Measurements from ENCODE around the gene RFC4. TPM values are rescaled to one million over a fixed set of nuclear protein-coding genes. Genes with fewer than 3 reads are reported as not detected.

The RFC4 gene
- total and polyA plus RNA-seq, 2 of the 4 experiments (the other 2 are of a cell fraction), result 19.5 to 27.9 TPM

DNA sequence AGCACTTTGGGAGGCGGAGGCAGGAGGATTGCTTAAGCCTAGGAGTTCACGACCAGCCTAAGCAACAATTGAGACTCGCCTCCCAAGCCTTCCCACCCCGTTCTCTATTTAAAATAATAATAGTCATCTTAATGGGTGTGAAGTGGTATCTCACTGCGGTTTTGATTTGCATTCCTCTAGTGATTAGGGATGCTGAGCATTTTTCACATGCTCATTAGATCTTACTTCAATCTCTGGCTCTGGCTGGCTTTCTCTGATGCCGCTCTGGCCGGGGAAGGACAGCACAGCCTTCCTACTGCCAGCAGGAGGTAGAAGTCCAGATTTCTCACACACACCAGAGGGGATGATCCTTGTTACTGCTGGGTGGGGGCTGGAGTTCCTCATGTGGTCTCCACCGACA is 30.3 kb downstream of the RFC4 start:
- CTCF ChIA-PET, result no interaction called here
- peak overlapping the region; percentile 13 for H2AFZ ChIP-seq (replicated peaks; ENCODE audit: low read length, poor library complexity)
- no peak for DNase-seq
- dilution Hi-C loops (cut with HindIII; ENCODE audit: low sequenced_read_pairs, unreplicated experiment) (no loop called here), in situ Hi-C loops (cut with MboI; ENCODE audit: low sequenced_read_pairs) (no loop called here), intact Hi-C loops (cut with micrococcal nuclease) (no loop called here)
- no peak overlapping the region for H4K91ac ChIP-seq (ENCODE audit: insufficient read depth, low read depth, low read length)
- no peak overlapping the region for H2BK5ac ChIP-seq (ENCODE audit: low read depth, low read length, poor library complexity, severe bottlenecking)
- no peak overlapping the region for H3K4ac ChIP-seq (ENCODE audit: low read depth, low read length)
- no peak overlapping the region for H3K18ac ChIP-seq (ENCODE audit: low read depth, low read length)
- no peaks in the 10 kb centered on the region for H3K79me1 ChIP-seq (ENCODE audit: low read depth in 1 of 2, low read length in 2 of 2)
- BruUV-seq (replicated peaks), result no TSS peak
- no peak overlapping the region for H3K9ac ChIP-seq (ENCODE audit: low read depth, low read length)
- no peak overlapping the region for H3K14ac ChIP-seq (replicated peaks; ENCODE audit: low read depth, low read length)
- POLR2A ChIA-PET (ENCODE audit: unreplicated experiment), result no interaction called here
- no peaks in the 10 kb centered on the region for H4K20me1 ChIP-seq (ENCODE audit: insufficient read depth, low read length)
- no peak overlapping the region for H2BK20ac ChIP-seq (ENCODE audit: low read depth, low read length)
- TF ChIP-seq MAFK (IDR thresholded peaks at IDR 0.05; ENCODE audit: low read depth, low read length) (no peak), MAZ (IDR thresholded peaks at IDR 0.05; ENCODE audit: borderline replicate concordance, low read depth, low read length) (no peak), POLR2A (IDR thresholded peaks at IDR 0.05; ENCODE audit: low read depth, low read length) (no peak)
- no peak overlapping the region for H3K4me3 ChIP-seq (ENCODE audit: insufficient read depth, low read depth, low read length)
- H4K8ac ChIP-seq (ENCODE audit: low read depth in 2 of 2, low read length in 2 of 2), result no peak overlapping the region
- no peak overlapping the region for H2BK15ac ChIP-seq (ENCODE audit: low read depth, low read length)
- H3K36me3 ChIP-seq (ENCODE audit: control insufficient read depth, insufficient read depth, low read length), result no peaks in the 10 kb centered on the region
- H3K9me3 ChIP-seq (ENCODE audit: control insufficient read depth, insufficient read depth, low read length), result no peaks in the 10 kb centered on the region
- H3K9me1 ChIP-seq (ENCODE audit: insufficient read depth, low read length), result no peaks in the 10 kb centered on the region
- peaks cover 4% of the 10 kb centered on the region; the same call in 1 of the 2 replicates for H3K4me1 ChIP-seq (ENCODE audit: control insufficient read depth, insufficient read depth, low read length)
- no peak overlapping the region for H3K27ac ChIP-seq (ENCODE audit: insufficient read depth, low read length)
- H2AK5ac ChIP-seq (ENCODE audit: low read depth, low read length), result no peak overlapping the region
- H2AK9ac ChIP-seq (replicated peaks; ENCODE audit: low read depth, low read length, poor library complexity), result no peak overlapping the region
- H3K56ac ChIP-seq (ENCODE audit: extremely low read depth, insufficient read depth, low read length), result no peak overlapping the region
- ATAC-seq (ENCODE audit: low read depth), result no peak
- H3K23ac ChIP-seq (ENCODE audit: low read depth, low read length), result no peak overlapping the region
- no peak overlapping the region for H2BK120ac ChIP-seq (ENCODE audit: low read depth, low read length)
- H4K5ac ChIP-seq (ENCODE audit: low read depth, low read length), result no peak overlapping the region
- peaks cover 1% of the 10 kb centered on the region; the same call in 1 of the 2 replicates for H3K27me3 ChIP-seq (ENCODE audit: control insufficient read depth, insufficient read depth, low read length)
- no CpG with 5 or more reads among the region's 8 CpGs for WGBS, 2 experiments (ENCODE audit: extremely low coverage in 2 of 2, insufficient read length in 1 of 2)
- no peak overlapping the region for H3K4me2 ChIP-seq (ENCODE audit: low read depth, low read length)
